GM18517 (cell line): ENCODE data around the gene PC.
A peak's percentile ranks its signal among the peaks of the same experiment; 100 is the strongest.

Experiments used
- ATAC-seq: cut with Tn5 transposase; IDR thresholded peaks from one replicate; pipeline ENCODE4 v1.9.1; 2021; ENCODE audit warnings: mild to moderate bottlenecking, moderate library complexity; ENCODE audit not compliant: unreplicated experiment

PC gene

GRCh38 chr11:66857234-66857926 is 100.8 kb downstream of the PC start:
- no peak for ATAC-seq

- ATAC-seq = peak; percentile 20
Measured at GRCh38 chr11:66856496-66857233, 101.5 kb downstream of the PC start, which contains the start of gene LRFN4. TSS of gene LRFN4 (plus strand) at chr11:66857064. CDS start at chr11:66857745, 681 bp downstream.

- peak; percentile 57 for ATAC-seq
Measured at GRCh38 chr11:66855574-66856495, 102.3 kb downstream of the PC start.

GRCh38 chr11:66854729-66855211 is 103.4 kb downstream of the PC start:
- no peak for ATAC-seq

- no peak for ATAC-seq
Measured at GRCh38 chr11:66854231-66854661, 103.9 kb downstream of the PC start.

GRCh38 chr11:66853242-66854229 is 104.6 kb downstream of the PC start:
- no peak for ATAC-seq

- ATAC-seq = no peak
Measured at GRCh38 chr11:66852466-66853241, 105.5 kb downstream of the PC start.

GRCh38 chr11:66851698-66852465 is 106.3 kb downstream of the PC start:
- ATAC-seq = no peak

- no peak for ATAC-seq
Measured at GRCh38 chr11:66851239-66851596, 107.0 kb downstream of the PC start.

- ATAC-seq = no peak
Measured at GRCh38 chr11:66850588-66851238, 107.5 kb downstream of the PC start.

GRCh38 chr11:66850235-66850587 is 108.0 kb downstream of the PC start:
- ATAC-seq = no peak

- no peak for ATAC-seq
Measured at GRCh38 chr11:66849501-66850234, 108.5 kb downstream of the PC start.

- ATAC-seq = no peak
Measured at GRCh38 chr11:66848671-66849500, 109.3 kb downstream of the PC start.

GRCh38 chr11:66847461-66848232 is 110.5 kb downstream of the PC start:
- ATAC-seq = no peak

GRCh38 chr11:66846671-66847091 is 111.5 kb downstream of the PC start:
- no peak for ATAC-seq

- ATAC-seq = no peak
Measured at GRCh38 chr11:66845876-66846212, 112.3 kb downstream of the PC start.
